Chondrocyte (in vitro differentiated cells): ENCODE results near the gene KANK2. TPM values are rescaled to one million over a fixed set of nuclear protein-coding genes. Genes with fewer than 3 reads are reported as not detected.

Source experiments
- DNase-seq: peaks from one replicate; pipeline ENCODE4 v3.0.0; 2021; ENCODE audit warnings: mixed read lengths, low spot score
- H3K27ac Mint-ChIP-seq: one replicate; pipeline ENCODE4 v1.8.0; 2021; ENCODE audit warnings: mild to moderate bottlenecking, moderate library complexity, mixed read lengths; ENCODE audit not compliant: unreplicated experiment
- H3K27me3 Mint-ChIP-seq: 2 replicates; pipeline ENCODE4 v1.8.0; 2021; ENCODE audit warnings: low read depth, mixed read lengths
- H3K36me3 Mint-ChIP-seq: 2 replicates; pipeline ENCODE4 v1.8.0; 2021; ENCODE audit warnings: low read depth, mixed read lengths
- H3K4me1 Mint-ChIP-seq: 2 replicates; pipeline ENCODE4 v1.8.0; 2021; ENCODE audit warnings: low read depth, mild to moderate bottlenecking, mixed read lengths
- H3K4me3 Mint-ChIP-seq: one replicate; pipeline ENCODE4 v1.8.0; 2021; ENCODE audit warnings: mild to moderate bottlenecking, moderate library complexity, mixed read lengths; ENCODE audit not compliant: unreplicated experiment
- H3K9me3 Mint-ChIP-seq: 2 replicates; pipeline ENCODE4 v1.8.0; 2021; ENCODE audit warnings: low read depth, mixed read lengths
- total RNA-seq: library from RNA; stranded (reverse); gene quantifications from 3 replicates; pipeline ENCODE4 v1.2.1, GENCODE V29; 2021
- TF ChIP-seq, protein P1 (sequence below): fragments of 200-600 bp; sonication (generic); IDR thresholded peaks from 2 replicates; pipeline ENCODE4 v1.5.0; 2021; ENCODE audit warnings: antibody characterized with exemption, mild to moderate bottlenecking, moderate library complexity

KANK2 gene
- total RNA-seq, 1 donor from 2014 or later: 243 TPM

DNA sequence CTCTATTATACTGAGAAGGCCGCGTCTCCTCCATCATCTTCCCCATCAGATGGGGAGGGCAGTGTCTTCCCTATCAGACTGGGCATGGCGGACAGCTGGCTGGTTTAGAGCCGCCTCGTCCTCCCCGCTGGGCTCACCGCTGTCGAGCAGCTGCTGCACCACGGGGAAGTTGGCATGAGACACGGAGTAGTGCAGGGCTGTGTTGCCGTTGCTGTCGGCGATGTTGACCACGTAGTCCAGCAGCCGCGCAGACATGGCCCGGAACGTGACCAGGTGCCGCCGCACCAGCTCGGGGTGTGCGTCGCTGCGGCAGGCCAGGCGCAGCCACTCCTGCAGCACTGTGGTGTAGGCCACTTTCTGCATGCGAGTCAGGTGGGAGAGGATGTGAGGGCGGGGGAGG is 23.0 kb downstream of the KANK2 start:
- Mint-ChIP-seq H3K4me1 (peaks cover 12% of the 10 kb centered on the region), H3K9me3 (no peaks in the 10 kb centered on the region), H3K4me3 (no peak overlapping the region), H3K27ac (no peak overlapping the region), H3K27me3 (no peaks in the 10 kb centered on the region), H3K36me3 (peaks cover 41% of the 10 kb centered on the region)
- TF ChIP-seq, protein P1, sequence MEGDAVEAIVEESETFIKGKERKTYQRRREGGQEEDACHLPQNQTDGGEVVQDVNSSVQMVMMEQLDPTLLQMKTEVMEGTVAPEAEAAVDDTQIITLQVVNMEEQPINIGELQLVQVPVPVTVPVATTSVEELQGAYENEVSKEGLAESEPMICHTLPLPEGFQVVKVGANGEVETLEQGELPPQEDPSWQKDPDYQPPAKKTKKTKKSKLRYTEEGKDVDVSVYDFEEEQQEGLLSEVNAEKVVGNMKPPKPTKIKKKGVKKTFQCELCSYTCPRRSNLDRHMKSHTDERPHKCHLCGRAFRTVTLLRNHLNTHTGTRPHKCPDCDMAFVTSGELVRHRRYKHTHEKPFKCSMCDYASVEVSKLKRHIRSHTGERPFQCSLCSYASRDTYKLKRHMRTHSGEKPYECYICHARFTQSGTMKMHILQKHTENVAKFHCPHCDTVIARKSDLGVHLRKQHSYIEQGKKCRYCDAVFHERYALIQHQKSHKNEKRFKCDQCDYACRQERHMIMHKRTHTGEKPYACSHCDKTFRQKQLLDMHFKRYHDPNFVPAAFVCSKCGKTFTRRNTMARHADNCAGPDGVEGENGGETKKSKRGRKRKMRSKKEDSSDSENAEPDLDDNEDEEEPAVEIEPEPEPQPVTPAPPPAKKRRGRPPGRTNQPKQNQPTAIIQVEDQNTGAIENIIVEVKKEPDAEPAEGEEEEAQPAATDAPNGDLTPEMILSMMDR: no peak
- no peak for DNase-seq

DNA sequence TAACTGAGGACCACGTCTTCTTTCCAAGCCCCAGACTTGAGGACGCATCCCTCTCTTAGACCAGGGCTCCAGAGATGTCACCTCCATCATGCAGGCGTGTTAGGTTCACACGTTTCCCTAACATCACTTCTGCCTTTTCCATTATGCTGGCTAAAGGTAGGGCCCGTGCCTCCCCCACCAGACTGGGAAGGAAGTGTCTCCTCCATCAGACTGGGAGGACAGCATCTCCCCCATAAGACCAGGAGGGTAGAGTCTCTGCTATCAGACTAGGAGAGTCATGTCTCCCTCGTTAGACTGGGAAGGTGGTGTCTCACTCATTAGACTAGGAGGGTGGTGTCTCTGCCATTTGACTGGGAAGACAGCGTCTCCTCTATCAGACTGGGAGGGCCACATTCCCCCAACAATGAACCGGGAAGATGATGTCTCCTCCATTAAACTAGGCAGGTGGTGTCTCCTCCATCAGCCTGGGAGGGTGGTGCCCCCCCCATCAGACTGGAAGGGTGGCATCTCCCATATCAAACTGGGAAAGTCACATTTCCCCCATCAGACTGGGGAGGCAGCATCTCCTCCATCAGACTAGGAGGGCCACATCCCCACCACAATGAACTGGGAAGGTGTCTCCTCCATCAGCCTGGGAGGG is 23.7 kb downstream of the KANK2 start:
- no peaks in the 10 kb centered on the region for H3K9me3 Mint-ChIP-seq
- H3K4me3 Mint-ChIP-seq: no peak overlapping the region
- peaks cover 41% of the 10 kb centered on the region for H3K36me3 Mint-ChIP-seq
- no peak for DNase-seq
- TF ChIP-seq, protein P1: no peak
- H3K27ac Mint-ChIP-seq: no peak overlapping the region
- H3K27me3 Mint-ChIP-seq: no peaks in the 10 kb centered on the region
- peaks cover 16% of the 10 kb centered on the region for H3K4me1 Mint-ChIP-seq

DNA sequence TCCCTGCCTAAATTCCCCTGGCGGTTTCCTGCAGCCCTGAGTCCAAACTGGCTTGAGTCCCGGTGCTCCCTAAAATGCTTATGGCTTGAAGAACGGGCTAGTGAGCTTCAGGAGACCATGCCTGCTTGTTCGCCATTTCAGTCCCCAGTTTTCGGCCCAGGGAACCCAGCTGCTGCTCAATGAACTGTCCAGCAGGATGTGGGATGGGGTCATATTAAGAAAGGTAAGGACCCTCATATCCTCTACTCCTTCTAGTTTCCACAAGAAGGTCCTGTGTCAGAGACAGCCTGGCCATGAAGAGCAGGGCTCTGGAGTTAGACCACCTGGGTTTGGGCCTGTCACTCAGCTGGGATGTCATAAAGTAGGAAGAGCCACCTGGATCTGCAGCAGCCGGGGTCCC is 24.8 kb downstream of the KANK2 start:
- DNase-seq: no peak
- Mint-ChIP-seq H3K36me3 (peaks cover 46% of the 10 kb centered on the region), H3K9me3 (no peaks in the 10 kb centered on the region), H3K4me3 (no peak overlapping the region), H3K27me3 (no peaks in the 10 kb centered on the region), H3K4me1 (peaks cover 20% of the 10 kb centered on the region), H3K27ac (no peak overlapping the region)
- TF ChIP-seq, protein P1: no peak

DNA sequence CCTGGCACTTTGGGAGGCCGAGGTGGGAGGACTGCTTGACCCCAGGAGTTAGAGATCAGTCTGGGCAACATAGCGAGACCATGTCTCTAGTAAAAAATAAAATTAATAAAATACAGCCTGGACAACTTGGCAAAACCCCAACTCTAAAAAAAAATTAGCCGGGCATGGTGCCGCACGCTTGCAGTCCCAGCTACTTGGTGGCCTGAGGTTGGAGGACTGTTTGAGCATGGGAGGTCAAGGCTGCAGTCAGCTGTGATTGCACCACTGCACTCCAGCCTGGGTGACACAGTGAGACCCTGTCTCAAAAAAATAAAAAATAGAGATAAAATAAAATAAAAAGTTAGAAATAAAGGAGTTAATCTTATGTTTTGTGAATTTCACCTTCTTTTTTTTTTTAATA is 26.2 kb downstream of the KANK2 start:
- H3K4me1 Mint-ChIP-seq: peaks cover 23% of the 10 kb centered on the region
- no peak for DNase-seq
- no peak overlapping the region for H3K27ac Mint-ChIP-seq
- no peaks in the 10 kb centered on the region for H3K27me3 Mint-ChIP-seq
- TF ChIP-seq, protein P1: no peak
- peaks cover 45% of the 10 kb centered on the region for H3K36me3 Mint-ChIP-seq
- no peaks in the 10 kb centered on the region for H3K9me3 Mint-ChIP-seq
- no peak overlapping the region for H3K4me3 Mint-ChIP-seq

DNA sequence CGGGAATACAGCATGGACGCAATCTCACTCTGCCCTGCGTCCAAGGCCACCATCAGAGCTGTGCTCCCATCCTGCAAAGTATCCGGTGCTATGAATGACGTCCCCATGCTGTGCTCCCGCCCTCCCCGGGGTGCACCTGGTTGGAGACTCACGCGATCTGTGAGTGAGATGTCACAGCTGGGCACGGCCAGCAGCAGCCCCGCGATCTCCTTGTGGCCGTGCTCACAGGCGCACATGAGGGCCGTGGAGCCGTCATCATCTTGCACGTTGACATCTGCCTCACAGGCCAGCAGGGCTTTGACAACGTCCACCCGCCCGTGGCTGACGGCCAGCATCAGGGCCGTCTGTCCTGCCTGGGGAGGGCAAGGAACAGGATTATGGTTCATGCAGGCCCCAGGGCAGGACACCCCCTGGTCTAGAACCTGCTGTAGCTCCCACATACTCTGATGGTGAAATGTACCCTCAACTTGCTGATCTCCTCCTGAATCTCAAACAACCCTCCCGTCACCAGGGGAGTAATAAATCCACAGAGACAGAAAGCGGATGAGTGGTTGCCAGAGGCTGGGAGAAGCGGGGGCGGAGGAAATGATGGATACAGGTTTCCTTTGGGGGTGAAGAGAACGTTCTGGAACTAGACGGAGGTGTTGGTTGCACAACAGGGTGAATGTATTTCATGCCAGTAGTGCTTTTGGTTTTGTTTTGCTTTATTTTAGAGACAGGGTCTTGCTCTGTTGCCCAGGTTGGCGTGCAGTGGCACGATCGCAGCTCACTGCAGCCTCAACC is 27.3 kb downstream of the KANK2 start:
- peaks cover 49% of the 10 kb centered on the region for H3K36me3 Mint-ChIP-seq
- H3K27ac Mint-ChIP-seq: peak overlapping the region; percentile 45

More for the DNA sequence above, 27.3 kb downstream of the KANK2 start:
- Mint-ChIP-seq H3K4me3 (no peak overlapping the region), H3K27me3 (no peaks in the 10 kb centered on the region), H3K4me1 (peaks cover 23% of the 10 kb centered on the region), H3K9me3 (no peaks in the 10 kb centered on the region)
- DNase-seq: no peak
- TF ChIP-seq, protein P1: no peak
